AG08395 (cell line): ENCODE results near the gene DUSP8.
"Not testable (repeated sequence)": the region's sequence is repeated elsewhere in the genome, so short reads cannot be mapped to it uniquely, and the experiment has no call there.

Experiments
- DNase-seq: peaks from one replicate; pipeline ENCODE4 v3.0.0; 2012; ENCODE audit warnings: mixed read lengths, low spot score

The DUSP8 gene

DNA sequence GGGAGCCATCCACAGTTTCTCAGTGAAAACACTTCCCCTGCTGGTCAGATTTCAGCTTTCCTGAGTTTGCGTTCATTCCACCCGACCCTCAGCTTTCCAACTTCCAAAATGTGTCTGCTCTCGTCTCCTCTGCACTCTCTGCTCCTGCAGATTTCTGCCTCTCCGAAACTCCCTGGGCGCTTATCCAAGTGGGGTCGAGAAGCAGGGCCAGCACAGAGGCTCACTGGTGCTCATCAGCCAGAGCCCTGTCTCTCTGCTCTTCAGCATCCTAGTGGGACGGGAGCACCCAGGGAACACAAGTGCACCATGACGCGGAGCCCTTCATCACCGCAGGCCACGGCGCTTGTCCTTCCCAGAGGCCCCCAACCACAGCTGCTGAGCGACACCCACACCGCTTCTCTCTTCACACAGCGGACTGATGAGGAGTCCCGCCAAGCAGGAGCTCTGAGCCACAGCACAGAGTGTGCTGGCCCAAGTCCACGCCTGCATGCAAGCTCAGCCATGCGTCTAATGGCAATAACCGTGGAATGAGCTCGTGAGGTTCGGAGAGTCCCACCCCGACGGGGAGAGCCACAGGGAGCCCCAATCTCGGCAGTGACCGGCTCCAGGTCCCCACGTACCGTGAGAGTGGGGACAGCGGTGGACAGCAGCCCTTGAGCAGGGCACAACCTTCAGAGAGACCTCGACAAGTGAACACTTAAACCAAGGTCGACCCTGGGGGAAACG, 57.6 kb downstream of the DUSP8 start:
- DNase-seq = no peak

DNA sequence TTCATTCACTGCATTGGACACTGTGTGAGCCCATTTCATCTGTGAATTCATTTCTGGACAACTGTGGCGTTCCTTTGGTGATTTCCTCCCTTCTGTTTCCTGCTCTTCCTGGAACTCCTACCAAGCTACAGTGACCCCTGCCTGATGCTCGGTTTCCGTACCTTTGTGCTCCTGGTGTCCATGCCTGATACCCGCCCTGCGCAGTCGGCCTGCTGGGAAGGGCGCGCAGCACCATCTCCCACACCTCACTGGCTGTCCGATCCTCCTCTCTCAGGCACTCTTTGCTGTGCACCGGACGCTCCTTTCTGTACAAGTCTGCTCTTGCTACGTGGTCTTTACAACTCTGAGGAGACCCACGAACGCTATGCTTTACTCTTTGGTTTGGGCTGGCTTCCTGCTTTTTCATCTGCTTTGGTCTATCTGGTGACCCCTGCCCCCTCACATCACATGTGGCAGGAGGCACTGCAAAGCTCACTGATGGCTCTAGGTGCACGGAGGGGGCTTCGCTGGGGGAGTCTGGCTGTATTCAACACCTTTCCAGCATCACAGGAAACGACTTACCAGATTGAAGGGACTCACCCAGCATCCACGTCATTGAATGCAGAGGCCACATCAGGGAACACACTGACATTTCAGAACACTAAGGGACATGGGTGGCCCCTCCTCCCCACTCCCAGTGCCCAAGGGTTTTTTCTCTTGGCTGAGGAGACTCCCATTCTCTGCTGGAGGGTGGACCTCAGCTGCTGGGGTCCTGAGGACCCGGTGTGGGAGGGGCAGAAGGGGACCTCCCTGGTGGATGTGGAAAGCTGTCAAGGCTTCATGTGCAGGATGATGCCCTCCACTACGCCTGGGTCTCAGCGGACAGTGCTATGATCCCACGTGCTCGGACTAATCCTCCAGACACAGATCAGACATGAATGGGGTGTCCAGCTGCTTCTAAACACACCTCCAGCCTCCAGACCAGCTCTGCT, 58.5 kb downstream of the DUSP8 start:
- DNase-seq = no peak

DNA sequence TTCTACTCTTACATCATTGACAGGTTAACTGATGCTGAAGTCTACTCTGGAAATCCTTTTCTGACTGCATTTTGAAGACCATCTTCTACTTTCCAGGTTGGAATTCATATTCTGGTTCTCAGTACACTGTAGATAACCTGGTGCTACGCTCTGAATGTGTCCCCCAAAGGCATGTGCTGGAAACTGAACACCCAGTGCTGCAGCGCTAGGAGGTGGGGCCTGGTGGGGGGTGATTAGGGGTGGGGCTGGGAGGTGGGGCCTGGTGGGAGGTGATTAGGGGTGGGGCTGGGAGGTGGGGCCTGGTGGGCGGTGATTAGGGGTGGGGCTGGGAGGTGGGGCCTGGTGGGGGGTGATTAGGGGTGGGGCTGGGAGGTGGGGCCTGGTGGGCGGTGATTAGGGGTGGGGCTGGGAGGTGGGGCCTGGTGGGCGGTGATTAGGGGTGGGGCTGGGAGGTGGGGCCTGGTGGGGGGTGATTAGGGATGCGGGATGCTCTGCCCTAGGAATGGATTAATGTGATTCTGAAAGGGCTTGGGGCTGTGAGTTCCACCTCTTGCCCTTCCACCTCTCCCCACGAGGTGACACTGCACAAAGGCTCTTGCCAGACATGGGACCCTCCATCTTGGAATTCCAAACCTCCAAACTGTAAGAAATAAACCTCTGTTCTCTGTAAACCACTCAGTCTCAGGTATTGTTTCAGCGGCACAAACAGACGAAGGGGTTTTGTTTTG, 59.4 kb downstream of the DUSP8 start:
- DNase-seq = not testable (repeated sequence)

DNA sequence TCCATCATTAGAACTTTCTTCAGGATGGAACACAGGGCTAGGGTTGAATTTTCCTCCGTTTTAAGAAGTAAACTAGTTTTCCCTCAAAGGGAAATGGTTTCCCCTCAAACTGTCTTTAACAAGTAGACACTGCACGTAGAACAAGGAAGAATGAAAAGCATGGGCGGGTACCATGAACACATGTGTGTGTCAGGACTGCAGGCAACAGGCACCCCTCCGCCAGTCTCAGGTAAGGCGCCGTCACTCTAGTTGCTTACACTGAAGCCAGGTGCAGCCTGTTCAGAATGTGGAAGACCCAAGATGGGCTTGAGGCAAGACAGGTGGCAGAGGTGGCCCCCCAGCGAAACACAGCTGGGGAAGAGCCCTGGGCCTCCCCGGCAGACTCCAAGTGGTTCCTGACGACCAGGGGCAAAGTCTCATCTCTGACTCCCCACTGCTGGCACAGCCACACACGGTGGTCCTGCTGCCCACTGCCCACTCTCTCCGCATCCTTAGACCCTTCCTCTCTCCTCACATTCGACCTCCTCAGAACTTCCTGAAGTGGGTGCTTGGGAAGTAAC, 60.1 kb downstream of the DUSP8 start:
- DNase-seq = no peak

- DNase-seq = no peak
Observed at GRCh38 chr11:1510928-1511327, 61.1 kb downstream of the DUSP8 start.

DNA sequence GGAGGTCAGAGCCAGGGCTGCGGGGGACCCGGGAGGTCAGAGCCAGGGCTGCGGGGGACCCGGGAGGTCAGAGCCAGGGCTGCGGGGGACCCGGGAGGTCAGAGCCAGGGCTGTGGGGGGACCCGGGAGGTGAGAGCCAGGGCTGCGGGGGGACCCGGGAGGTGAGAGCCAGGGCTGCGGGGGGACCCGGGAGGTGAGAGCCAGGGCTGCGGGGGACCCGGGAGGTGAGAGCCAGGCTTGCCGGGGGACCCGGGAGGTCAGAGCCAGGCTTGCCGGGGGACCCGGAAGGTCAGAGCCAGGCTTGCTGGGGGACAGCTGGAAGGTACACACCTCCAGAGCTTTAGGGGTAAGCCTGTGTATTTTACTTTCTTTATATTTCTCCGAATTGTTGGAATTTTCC, 61.7 kb downstream of the DUSP8 start:
- DNase-seq = not testable (repeated sequence)

GRCh38 chr11:1509626-1510255, 62.3 kb downstream of the DUSP8 start:
- no peak for DNase-seq

DNA sequence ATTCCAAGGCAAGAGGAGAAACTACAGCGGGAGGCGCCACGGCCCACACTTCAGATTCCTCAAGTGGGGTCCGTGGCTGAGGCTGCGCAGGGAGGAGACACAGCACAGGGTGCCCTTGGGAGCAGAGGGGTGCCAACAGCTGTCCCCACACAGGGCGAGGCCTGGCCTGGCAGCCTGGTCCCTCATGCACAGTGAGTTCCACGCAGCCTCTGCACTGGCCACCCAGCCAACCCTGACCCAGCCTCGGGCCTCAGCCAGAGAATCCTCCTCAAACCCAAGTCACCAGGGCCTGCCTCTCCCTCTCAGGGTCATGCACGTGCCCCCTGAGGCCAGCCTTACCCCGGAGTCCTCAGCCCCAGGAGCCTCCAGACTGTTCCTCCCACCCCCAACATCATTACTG, 63.1 kb downstream of the DUSP8 start:
- DNase-seq = no peak

- no peak for DNase-seq
Observed at GRCh38 chr11:1508491-1508891, 63.6 kb downstream of the DUSP8 start.

DNA sequence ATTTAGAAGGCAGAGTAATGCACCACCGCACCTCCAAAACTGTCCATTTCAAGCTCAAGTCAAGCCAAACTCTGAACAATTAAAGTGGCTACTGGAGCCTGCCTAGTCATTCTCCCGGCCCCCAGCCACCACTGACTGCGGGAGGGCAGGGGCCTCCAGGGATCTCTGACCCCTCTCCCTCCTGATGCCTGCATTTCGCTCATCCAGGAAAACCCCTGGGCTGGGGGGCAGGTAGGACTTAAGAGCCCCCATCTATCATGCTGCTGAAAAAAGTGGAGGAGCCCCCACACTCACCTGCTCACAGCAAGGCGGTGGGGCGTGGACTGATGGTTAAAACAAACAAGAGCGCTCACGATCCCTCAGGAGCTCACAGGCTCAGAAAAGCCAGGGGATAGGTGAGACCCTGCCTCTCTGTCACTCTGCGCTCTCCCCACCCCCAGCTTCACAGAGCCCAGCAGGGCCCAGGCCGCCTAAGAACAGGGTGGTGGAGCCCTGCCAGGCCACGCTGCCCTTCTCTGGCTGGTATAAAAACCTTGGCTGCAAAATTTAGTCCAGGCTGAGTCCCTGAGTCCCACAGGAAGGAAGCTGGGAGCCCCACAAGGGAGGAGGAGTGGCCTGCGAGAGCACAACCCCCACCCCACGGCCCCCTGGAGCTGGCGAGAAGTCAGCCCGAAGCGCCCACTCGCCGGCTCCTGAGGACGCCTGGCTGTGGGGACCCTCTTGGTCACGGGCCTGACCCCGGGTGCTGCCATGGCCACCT, 64.5 kb downstream of the DUSP8 start:
- no peak for DNase-seq

DNA sequence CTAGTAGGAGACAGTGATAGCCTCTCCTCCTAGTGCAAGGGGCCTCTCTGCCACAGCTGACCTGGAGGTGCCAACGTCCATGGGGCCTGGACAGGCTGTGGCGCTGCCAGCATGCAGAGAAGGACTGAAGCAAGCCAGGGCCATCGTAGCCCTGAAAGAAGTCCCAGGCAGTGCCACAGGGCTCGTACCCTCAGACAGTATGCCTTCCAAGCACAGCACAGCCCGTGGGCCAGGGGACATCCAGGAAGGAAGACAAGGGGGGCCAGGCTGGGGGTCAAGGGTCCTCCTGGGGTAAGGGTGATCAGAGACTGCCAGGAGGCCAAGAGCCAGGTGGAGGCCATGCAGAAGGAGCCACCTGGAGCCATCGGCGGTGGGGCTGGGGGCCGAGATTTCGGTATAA, 65.1 kb downstream of the DUSP8 start:
- no peak for DNase-seq

DNA sequence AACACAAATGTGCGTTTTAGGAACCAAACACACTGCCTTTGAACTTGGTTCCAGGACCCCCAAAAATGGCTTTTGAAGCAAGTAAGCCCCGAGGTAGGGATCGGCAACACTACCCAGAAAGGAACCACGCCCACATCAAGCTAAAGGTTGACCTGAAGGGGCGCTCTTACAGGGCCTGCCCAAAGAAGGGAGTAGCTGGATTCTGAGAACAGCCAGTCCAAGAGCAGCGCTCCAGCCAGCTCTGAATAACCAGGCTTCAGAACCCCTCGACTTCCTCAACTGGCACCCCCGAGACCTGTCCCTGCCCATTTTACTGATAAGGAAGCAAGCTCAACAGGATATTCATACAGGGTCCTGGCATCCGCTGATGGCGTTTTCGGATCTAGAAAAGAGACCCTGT, 66.6 kb downstream of the DUSP8 start:
- DNase-seq = no peak

DNA sequence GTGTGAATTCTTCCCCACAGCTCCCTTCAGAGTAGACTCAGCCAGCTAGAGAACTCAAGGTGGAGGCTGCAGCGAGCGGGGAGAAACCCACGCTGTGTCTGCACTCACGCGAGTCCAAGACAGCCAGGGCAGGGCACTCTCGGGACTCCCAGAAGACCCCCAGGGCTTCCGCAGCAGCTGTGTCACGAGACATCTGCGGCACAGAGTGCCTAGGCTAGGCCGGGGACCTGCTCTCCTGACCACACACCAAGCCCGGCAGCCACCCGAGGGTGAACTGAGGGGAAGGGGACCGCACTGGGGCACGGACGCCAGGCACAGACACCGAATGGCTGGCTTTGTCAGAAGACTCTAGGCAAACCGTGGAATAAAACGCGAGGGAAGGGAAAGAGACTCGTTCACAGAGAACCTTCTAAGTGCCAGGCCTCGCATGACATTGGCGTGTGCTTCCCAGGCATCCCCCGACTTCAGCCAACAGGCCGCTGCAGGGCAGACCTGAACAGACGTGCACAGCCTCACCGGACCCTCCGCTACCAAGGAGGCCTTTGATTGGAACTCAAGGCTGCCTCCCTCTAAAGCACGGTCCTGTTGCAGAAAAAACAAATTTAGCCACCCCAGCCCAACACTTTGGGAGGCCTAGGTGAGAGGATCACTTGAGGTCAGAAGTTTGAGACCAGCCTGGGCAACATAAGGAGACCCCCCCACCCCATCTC, 67.3 kb downstream of the DUSP8 start:
- DNase-seq = no peak

GRCh38 chr11:1504138-1504537, 67.9 kb downstream of the DUSP8 start:
- DNase-seq = no peak
